Neutrophil (primary cell): ENCODE measurements around the gene BRCC3.

ENCODE experiments used
- H3K27ac ChIP-seq: fragments of 200-600 bp; sonication (generic); 2 replicates; pipeline ENCODE4 v1.5.1; 2016; ENCODE audit warnings: mild to moderate bottlenecking, moderate library complexity
- H3K27me3 ChIP-seq: fragments of 200-600 bp; sonication (generic); 2 replicates; pipeline ENCODE4 v1.6.0; 2016; ENCODE audit warnings: mild to moderate bottlenecking
- H3K36me3 ChIP-seq: fragments of 200-600 bp; sonication (generic); 2 replicates; pipeline ENCODE4 v1.5.1; 2017
- H3K4me1 ChIP-seq, 2 experiments: fragments of 200-600 bp in 1 of 2; sonication (generic) in 1 of 2; 1 replicate in 1 of 2; 2 replicates in 1 of 2; pipeline versions ENCODE4 v1.5.1 to v1.6.1; 2013 to 2016; ENCODE audit warnings: low read depth in 1 of 2, low read length in 1 of 2, mild to moderate bottlenecking in 1 of 2, moderate library complexity in 1 of 2; ENCODE audit not compliant: control insufficient read depth in 1 of 2, insufficient read depth in 1 of 2
- H3K4me3 ChIP-seq, 2 experiments: fragments of 200-600 bp in 1 of 2; sonication (generic) in 1 of 2; 1 replicate in 1 of 2; 2 replicates in 1 of 2; pipeline ENCODE4 v1.5.1; 2013 to 2016; ENCODE audit warnings: low read depth in 1 of 2, low read length in 1 of 2, mild to moderate bottlenecking in 1 of 2, moderate library complexity in 1 of 2
- H3K9me3 ChIP-seq: fragments of 200-600 bp; sonication (generic); 2 replicates; pipeline ENCODE4 v1.5.1; 2016
- CTCF ChIP-seq: fragments of 200-600 bp; sonication (generic); IDR thresholded peaks from 2 replicates; pipeline ENCODE4 v1.5.1; 2016; ENCODE audit warnings: antibody characterized with exemption

The BRCC3 gene

DNA sequence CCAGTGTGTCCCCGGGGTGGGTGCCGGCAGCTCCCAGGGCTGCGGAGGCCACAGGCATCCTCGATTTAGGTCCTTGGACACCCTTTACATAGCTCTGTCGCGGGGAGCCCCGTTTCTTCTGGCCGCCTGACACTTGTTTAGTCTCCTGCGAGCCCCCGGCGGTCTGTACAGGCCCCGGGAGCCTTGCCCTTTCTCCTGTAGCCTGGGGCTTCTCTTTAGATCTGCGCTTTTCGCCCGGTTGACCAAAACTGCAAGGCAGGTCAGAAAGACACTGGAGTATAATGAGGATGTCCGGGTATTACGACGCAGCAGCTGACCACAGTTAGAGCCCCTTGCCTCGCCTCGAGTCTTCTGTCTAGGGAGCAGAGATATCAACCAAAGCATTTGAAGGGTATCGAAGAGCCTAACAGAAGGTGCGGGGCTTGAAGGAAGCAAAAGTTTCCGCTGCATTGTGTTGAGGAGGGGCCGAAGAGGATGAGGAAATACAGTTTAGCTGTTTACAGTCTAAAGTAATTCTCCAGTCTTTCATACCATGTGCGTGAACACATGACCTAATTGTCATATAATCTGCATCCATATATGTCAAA, 479 bp downstream of the BRCC3 start:
- Histone ChIP-seq H3K27ac (peak overlapping the region; percentile 93), H3K4me1 (peaks cover 18 to 23% of the 10 kb centered on the region in 2 experiments), H3K27me3 (no peaks in the 10 kb centered on the region), H3K9me3 (no peaks in the 10 kb centered on the region), H3K36me3 (peaks cover 5% of the 10 kb centered on the region), H3K4me3 (peak overlapping the region; percentile 62 to 74)
- TF ChIP-seq CTCF, result no peak

DNA sequence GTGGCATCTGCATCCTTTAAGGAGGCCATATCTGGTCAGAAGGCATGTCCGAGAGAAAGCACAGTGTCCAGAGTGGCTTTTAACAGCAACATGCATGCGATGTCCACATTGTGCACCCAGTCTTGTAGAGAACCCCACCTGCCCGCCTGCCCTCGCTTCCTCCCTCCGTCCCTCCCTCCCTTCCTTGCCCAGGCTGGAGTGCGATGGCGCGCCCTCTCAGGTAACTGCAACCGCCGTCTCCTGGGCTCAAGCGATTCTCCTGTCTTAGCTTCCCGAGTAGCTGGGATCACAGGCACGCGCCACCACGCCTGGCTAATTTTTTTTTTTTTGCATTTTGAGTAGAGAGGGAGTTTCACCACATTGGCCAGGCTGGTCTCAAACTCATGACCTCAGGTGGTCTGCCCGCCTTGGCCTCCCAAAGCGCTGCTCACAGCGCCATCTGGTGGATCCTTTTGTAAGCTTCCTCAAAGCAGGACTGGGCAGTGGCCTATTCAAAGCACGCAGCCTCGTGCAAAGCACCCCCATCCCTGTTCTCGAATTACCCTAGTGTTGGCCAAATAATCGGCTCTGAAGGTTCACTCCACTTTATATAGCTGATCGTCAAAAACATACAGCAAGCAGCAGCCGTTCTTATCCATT, 15.0 kb downstream of the BRCC3 start:
- H3K27ac ChIP-seq, result peak overlapping the region; percentile 68
- H3K27me3 ChIP-seq, result no peaks in the 10 kb centered on the region
- peaks cover 17% of the 10 kb centered on the region for H3K36me3 ChIP-seq
- peak; percentile 11 for TF ChIP-seq CTCF
- peaks cover 9 to 15% of the 10 kb centered on the region in 2 experiments for H3K4me1 ChIP-seq
- H3K9me3 ChIP-seq, result no peaks in the 10 kb centered on the region
- no peak overlapping the region for H3K4me3 ChIP-seq

DNA sequence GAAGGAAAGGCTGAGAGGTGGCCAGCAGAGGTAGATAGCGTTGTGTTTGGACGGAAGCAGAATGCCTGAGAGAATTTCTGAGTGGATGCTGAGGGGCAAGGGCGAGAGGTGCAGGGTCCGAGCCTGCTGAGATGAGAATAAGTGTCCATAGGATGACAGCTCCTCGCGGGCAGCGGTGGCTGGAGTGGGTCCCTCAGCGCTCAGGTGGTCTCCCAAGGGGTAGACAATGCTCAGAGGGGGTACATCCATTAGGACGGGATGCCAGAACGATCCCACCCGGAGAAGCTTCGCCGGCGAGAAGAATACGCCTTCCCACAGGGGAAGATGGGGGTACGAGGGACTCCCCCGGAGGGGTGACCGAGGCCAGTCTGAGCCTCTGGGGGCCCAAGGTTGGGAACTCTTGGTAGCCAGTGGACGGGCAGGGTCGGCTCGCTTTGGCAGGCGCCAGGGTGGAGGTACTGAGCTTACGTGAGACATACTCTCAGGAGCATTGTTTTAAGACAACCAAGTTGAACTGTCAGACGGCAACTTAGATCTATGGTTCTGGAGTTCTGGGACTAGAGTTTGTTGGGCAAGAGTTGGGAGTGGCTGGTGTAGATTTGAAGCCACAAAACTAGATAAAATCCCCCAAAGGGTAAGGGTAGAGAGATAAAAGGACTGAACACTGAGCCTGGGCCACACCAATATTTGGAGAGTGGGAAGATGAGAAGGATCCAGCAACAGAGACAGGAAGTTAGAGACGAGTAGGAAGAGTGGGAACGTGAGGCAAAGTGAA, 15.8 kb downstream of the BRCC3 start:
- no peak for TF ChIP-seq CTCF
- no peak overlapping the region for H3K27ac ChIP-seq
- H3K9me3 ChIP-seq, result no peaks in the 10 kb centered on the region
- peaks cover 18% of the 10 kb centered on the region for H3K36me3 ChIP-seq
- no peak overlapping the region for H3K4me3 ChIP-seq
- peaks cover 9 to 15% of the 10 kb centered on the region in 2 experiments for H3K4me1 ChIP-seq
- H3K27me3 ChIP-seq, result no peaks in the 10 kb centered on the region

GRCh38 chrX:155094468-155095061, 23.3 kb downstream of the BRCC3 start:
- peaks cover 14% of the 10 kb centered on the region for H3K36me3 ChIP-seq
- no peaks in the 10 kb centered on the region for H3K27me3 ChIP-seq
- TF ChIP-seq CTCF, result no peak
- no peaks in the 10 kb centered on the region for H3K4me1 ChIP-seq
- H3K4me3 ChIP-seq, result no peak overlapping the region
- no peak overlapping the region for H3K27ac ChIP-seq
- H3K9me3 ChIP-seq, result no peaks in the 10 kb centered on the region

DNA sequence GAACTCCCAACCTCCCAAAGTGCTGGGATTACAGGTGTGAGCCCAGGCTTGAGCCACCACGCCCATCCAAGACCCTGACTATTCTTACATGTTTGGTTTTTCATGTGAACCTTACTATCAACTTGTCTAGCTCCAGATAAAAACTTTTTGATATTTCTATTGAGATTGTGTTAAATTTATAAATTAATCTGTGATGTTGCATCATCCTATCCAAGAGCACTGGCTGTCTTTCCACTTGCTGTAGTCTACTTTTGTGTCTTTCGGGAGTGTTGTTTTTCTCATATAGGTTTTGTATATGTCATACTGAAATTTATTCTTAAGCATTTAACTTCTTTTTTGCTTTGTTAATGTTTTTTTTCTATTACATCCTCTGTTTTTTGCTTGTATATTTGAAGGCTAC, 34.6 kb downstream of the BRCC3 start:
- Histone ChIP-seq H3K36me3 (no peaks in the 10 kb centered on the region), H3K4me3 (no peak overlapping the region), H3K9me3 (no peaks in the 10 kb centered on the region), H3K27ac (no peak overlapping the region), H3K27me3 (no peaks in the 10 kb centered on the region), H3K4me1 (no peaks in the 10 kb centered on the region)
- no peak for TF ChIP-seq CTCF
